ENCODE data around the gene DHPS.
"Not testable (repeated sequence)": the region's sequence is repeated elsewhere in the genome, so short reads cannot be mapped to it uniquely, and the experiment has no call there.

DHPS gene

DNA sequence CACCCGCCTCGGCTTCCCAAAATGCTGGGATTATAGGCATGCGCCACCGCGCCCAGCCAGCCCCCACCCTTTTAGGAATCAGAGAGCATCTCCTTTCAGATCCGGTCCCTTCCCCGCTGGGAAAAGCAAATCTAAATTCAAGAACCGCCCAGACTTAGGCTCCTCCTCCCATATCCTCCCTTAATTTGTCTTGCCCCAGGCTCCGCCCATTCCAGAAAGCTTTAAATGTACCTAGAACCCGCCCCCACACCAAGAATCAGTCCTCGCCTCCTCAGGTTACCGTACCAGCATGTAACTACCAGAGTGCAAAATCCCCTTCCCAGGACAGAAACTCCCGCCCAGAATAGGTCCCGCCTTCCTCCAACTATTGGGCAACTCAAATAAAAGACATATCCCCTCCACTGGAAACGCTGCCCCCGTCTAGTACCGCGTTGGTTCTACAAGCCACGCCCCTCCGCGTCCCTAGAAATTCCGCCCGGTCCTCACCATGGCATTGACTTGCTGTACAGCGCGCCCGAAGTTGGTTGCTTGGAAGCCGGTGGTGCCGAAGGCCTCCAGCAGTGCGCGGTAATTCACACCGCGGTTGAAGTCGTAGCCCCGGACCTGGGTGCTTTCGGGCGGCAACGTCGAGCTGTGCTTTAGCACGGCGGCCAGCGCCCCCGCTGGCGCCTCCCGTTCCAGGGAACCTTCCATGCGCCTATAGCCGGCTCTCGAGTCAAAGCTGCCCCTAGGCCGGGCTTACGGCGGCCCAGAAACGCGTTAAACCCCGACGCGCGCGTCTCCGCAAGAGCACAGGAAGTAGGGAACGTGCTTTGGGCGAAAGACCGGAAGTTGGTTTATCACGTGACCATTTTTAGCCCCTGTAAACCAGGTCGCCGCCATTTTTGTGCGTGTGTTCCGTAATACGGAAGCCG lies at the start of gene DHPS:
Gene DHPS, minus strand, starts transcription at position 807 of the 914 bp plus-strand sequence. Its CDS starts 114 bp downstream, at position 693.
- FAIRE-seq (no peak), DNase-seq (ENCODE audit: insufficient read length, low spot score) (peak; percentile 93)
- TF ChIP-seq, protein P1, sequence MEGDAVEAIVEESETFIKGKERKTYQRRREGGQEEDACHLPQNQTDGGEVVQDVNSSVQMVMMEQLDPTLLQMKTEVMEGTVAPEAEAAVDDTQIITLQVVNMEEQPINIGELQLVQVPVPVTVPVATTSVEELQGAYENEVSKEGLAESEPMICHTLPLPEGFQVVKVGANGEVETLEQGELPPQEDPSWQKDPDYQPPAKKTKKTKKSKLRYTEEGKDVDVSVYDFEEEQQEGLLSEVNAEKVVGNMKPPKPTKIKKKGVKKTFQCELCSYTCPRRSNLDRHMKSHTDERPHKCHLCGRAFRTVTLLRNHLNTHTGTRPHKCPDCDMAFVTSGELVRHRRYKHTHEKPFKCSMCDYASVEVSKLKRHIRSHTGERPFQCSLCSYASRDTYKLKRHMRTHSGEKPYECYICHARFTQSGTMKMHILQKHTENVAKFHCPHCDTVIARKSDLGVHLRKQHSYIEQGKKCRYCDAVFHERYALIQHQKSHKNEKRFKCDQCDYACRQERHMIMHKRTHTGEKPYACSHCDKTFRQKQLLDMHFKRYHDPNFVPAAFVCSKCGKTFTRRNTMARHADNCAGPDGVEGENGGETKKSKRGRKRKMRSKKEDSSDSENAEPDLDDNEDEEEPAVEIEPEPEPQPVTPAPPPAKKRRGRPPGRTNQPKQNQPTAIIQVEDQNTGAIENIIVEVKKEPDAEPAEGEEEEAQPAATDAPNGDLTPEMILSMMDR (IDR thresholded peaks at IDR 0.05; ENCODE audit: insufficient read depth, missing control alignments): no peak

DNA sequence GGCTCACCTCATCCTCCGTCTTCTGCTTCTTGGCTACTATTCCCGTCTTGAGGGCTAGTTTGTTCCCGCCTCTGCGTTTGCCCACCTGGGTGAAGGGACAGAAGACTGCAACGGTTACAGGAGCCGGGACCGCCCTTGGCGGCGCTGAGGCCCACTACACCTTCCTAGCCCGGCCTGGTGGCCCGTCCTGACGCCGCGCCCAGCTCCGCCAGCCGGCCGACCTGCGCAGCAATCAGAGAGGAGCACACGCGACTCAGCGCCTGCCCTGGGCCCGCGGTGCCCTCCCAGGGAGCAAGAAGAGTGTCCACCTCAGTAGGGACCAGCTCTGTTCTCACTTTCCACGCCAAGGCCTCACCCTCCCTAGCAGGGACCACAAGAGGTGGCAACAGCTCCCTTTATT lies 49.7 kb upstream of the DHPS start:
- TF ChIP-seq, protein P1 (IDR thresholded peaks at IDR 0.05; ENCODE audit: insufficient read depth, missing control alignments): no peak
- FAIRE-seq (no peak), DNase-seq (ENCODE audit: insufficient read length, low spot score) (no peak)

DNA sequence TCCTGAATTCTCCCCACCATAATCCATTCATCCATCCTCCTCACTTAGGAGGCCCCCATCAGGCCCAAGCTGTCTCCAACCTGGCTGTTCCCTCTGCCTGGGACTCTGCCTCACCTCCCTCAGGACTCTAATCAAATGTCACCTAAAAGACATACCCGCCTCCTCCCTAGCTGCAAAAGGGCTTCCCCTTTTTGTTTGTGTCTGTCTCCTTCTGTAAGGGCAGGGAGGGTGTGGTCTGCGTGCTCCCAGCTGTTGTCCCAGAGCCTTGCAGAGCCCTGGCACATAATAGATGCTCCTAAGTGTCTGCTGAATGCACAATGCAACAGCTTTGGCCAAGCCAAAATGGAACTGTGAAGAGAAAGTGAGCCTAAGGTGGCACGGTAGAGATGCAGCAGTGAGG lies 48.4 kb upstream of the DHPS start:
- no peak for DNase-seq (ENCODE audit: insufficient read length, low spot score)
- TF ChIP-seq, protein P1 (IDR thresholded peaks at IDR 0.05; ENCODE audit: insufficient read depth, missing control alignments): no peak
- FAIRE-seq: no peak

DNA sequence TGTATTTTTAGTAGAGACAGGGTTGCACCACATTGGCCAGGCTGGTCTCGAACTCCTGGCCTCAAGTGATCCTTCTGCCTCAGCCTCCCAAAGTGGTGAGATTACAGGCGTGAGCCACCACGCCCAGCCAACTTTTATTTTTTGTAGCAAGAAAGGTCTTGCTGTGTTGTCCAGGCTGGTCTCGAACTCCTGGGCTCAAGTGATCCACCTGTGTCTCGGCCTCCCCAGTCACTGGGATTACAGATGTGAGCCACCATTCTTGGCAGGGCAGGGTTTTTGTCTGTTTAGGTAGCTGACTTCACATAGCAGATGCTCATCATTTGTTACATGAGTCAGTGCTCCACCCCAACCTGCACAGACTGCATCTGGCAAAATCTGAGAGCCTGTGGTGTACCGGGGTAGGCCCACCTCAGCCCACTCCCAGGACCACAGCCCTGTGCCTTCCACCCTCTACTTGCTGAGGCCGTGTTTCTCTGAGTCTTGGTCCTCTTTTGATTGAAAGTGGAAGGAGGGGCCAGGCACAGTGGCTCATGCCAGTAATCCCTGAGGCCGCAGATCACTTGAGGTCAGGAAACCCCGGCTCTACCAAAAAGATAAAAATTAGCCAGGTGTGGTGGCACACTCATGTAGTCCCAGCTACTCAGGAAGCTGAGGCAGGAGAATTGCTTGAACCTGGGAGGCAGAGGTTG lies 46.2 kb upstream of the DHPS start:
- FAIRE-seq: no peak

DNA sequence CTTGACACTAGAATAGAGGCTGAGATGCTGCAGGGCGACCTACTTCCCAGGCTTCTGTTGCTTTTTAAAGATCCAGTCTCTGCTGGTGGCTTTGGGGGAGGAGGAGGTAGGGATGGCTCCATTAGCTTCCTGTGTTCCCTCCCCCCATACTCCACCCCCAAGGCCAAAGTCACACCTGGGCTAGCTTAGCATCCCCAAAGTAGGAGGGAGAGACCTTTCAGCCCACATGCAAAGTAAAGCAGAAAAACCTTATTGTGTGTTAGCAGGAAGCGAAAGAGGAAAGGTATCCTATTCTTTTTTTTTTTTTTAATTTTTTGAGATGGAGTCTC lies 45.3 kb upstream of the DHPS start:
- DNase-seq (ENCODE audit: insufficient read length, low spot score) (no peak), FAIRE-seq (no peak)
- TF ChIP-seq, protein P1 (IDR thresholded peaks at IDR 0.05; ENCODE audit: insufficient read depth, missing control alignments): no peak

More for the DNA sequence above, 46.2 kb upstream of the DHPS start:
- DNase-seq (ENCODE audit: insufficient read length, low spot score): no peak
- TF ChIP-seq, protein P1 (IDR thresholded peaks at IDR 0.05; ENCODE audit: insufficient read depth, missing control alignments): no peak

DNA sequence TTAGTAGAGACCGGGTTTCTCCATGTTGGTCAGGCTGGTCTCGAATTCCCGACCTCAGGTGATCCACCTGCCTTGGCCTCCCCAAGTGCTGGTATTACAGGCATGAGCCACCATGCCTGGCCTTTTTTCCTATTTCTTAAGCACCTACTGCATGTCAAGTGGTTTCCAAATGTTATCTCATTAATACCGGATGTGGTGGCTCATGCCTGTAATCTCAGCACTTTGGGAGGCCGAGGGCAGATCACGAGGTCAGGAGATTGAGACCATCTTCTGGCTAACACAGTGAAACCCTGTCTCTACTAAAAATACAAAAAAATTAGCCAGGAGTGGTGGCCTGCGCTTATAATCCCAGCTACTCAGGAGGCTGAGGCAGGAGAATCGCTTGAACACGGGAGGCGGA lies 43.9 kb upstream of the DHPS start:
- FAIRE-seq; DNase-seq (ENCODE audit: insufficient read length, low spot score): not testable (repeated sequence)

DNA sequence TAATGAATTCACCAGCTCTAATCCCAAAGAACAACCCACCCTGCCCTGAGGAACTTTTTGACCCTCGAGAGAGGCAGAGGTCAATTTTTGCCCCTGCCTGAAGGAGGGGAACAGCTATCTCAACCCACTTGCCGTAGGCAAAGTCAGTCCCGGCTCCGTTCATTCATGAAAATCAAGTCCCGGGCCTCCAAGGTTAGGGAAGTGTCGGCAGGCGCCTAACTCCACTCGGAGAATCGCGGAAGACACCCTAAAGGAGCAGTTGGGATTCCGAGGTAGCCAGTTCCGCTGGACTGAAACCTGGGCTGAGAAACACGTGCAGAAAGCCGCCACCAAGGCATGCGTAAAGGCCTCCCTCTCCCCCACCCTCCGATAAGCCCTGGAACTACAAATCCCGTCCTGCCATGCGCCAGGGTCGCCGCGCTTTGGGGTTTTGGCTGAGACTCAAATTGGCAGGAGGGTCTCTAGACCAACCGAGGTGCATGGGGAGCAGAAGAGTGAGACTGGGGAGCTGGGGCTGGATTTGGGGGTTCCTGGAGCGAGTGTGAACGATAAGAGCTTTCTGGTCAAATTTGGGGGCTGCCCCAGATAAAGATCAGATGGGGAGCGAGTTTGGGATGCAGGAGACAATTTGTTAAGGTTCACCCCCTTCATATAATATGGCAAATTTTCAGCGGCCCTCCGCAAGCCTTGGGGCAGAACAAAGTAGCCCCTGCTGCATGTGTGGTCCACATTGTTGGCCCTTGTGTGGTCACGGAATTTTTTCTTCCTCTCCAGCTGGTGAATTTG lies 42.2 kb upstream of the DHPS start, which contains the start of gene TNPO2:
Gene TNPO2, minus strand, starts transcription at position 292 of the 786 bp plus-strand sequence. CDS start 2,955 bp downstream, outside the sequence.
- TF ChIP-seq, protein P1 (IDR thresholded peaks at IDR 0.05; ENCODE audit: insufficient read depth, missing control alignments): no peak
- FAIRE-seq: no peak
- DNase-seq (ENCODE audit: insufficient read length, low spot score): peak; percentile 71

All from D721Med (cell line).